GM18499 (cell line): ENCODE measurements around the gene NARF.
"Not testable (repeated sequence)": the region's sequence is repeated elsewhere in the genome, so short reads cannot be mapped to it uniquely, and the experiment has no call there.

Experiments
- ATAC-seq: cut with Tn5 transposase; IDR thresholded peaks from one replicate; pipeline ENCODE4 v1.9.1; 2021; ENCODE audit warnings: moderate number of reproducible peaks; ENCODE audit not compliant: insufficient read depth, unreplicated experiment

The NARF gene

DNA sequence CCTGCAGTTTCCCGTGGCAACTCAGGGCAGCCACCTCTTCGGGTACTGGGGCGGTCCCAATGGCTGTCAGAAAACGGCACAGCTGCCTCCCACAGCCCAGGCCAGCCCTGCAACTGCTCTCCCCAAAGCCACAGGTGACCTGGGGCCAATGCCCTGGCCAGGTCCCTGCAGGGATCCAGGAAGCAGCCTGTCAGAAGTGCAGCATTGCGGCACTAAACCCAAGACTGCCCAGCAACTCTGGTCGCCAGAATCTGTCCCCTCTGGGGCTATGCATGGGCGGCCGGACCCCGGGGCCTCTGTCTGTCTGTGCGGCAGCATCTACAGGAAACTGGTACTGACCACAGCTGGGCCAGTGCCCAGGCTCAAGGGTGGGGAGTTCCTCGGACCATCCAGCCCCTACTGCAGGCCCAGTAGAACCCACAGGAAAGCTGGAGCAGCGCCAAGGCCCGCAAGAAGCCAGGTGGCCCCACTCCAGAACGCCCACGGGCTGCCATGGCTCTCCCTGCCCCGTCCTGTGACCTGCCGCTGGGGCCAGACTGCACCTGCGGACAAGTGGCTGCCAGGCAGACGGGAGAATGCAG is 13.5 kb upstream of the NARF start:
- no peak for ATAC-seq

GRCh38 chr17:82445542-82445941 is 13.0 kb upstream of the NARF start:
- ATAC-seq, result no peak

- no peak for ATAC-seq
Observed at GRCh38 chr17:82446124-82446523, 12.4 kb upstream of the NARF start.

GRCh38 chr17:82446649-82447048 is 11.9 kb upstream of the NARF start:
- ATAC-seq, result no peak

DNA sequence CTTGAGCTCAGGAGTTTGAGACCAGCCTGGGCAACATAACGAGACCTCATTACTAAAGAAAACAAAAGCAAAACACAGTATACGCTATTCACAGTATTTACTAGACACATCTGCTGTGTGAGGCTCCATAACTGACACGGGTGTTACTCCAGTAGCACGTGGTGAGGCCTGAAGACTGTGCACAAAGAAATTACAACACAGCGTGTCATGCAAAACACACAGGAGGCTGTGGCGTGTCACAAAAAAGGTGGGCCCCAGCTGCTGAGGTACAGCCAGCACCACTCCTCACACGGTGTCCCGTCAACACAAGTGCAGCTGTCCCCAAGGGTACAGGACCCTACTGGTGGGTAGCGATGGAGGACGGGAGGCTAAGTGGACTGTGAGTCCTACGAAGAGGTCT is 10.7 kb upstream of the NARF start:
- ATAC-seq, result no peak

GRCh38 chr17:82449131-82449882 is 9.2 kb upstream of the NARF start:
- no peak for ATAC-seq

DNA sequence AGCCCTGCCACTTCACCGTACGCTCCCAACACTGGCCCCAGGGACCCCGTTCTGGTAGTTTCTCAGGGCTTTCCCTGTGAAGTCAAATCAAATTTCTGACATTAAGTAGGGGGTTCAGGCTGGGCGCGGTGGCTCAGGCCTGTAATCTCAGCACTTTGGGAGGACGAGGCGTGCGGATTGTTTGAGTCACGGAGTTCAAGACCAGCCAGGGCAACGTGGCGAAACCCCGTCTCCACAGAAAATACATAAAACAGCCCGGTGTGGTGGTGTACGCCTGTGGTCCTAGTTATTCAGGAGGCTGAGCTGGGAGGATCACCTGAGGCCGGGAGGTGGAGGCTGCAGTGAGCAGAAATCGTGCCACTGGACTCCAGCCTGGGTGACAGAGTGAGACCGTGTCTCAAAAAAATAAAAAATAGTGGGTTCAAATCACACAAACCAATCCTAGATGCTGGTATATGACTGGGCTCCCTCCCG is 8.6 kb upstream of the NARF start:
- no peak for ATAC-seq

DNA sequence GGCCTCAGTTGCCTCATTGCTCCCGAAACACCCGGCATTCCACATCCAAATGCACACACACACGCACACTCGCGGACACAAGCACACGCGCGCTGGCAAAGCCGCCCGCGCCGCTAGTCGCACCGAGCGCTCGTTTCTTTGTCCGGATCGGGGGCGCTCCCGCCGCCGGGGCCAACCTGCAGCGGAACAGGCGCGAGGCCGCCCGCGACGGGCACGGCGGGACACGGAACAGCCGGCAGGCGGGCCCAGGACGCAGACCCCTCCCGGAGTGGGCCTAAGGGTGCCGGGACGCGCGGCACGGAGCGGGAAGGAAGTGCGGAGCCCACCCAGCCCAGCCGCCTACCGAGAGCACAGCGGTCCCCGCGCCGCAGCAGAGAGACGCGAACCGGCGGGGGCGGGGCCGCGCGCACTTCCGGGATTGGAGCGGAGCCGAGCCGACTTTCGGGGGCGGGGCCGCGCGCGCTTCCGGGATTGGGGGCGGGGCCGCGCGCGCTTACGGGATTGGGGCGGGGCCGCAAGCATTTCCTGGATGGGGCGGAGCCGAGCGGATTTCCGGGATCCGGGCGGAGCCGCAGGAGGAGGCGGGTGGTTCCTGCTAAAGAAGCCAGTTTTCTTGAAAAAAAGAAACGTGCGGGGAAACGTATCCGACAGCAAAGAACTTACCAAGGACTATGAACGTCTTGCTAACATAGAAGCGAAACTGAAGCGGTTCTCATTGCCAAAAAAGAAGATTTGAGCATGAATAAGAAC is 8.0 kb upstream of the NARF start, which contains the start of gene CYBC1:
CYBC1 (minus strand) TSS at position 396 of the 750 bp plus-strand sequence. CDS start 1,498 bp downstream, outside the sequence.
- ATAC-seq, result no peak

DNA sequence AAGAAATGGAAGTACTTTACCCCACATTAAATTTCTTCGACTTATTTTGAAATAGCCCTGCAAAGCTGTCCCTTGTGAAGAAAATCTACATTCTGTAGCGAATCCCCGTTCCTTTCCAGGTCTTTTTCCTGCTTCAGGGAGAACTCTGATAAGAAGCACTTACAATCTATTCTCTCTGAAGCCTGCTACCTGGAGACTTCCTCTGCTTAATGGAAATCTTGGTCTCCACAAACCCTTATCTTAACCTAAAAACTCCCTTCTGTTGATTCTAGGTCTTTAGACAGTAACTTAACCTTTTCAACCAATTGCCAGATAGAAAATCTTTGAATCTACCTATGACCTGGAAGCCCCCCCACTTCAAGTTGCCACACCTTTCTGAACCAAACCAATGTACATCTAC is 6.4 kb upstream of the NARF start:
- no peak for ATAC-seq

GRCh38 chr17:82453151-82453550 is 5.4 kb upstream of the NARF start:
- not testable (repeated sequence) for ATAC-seq

GRCh38 chr17:82453706-82454105 is 4.8 kb upstream of the NARF start:
- not testable (repeated sequence) for ATAC-seq

- ATAC-seq, result no peak
Observed at GRCh38 chr17:82457073-82457928, 1.2 kb upstream of the NARF start.

DNA sequence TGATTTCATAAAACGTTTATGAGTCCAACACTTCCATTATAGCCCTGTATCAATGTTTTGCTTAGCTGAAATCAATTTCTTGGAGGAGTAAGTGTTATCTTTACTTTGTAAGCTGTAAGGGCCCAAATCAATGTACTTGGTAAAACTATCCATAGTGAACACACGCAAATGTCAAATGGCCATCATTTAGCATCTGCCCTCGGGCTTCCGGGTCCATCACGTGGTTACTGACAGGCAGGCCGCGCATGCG is 687 bp upstream of the NARF start:
- ATAC-seq, result no peak

- ATAC-seq, result no peak
Observed at GRCh38 chr17:82458885-82459424, 414 bp downstream of the NARF start.

DNA sequence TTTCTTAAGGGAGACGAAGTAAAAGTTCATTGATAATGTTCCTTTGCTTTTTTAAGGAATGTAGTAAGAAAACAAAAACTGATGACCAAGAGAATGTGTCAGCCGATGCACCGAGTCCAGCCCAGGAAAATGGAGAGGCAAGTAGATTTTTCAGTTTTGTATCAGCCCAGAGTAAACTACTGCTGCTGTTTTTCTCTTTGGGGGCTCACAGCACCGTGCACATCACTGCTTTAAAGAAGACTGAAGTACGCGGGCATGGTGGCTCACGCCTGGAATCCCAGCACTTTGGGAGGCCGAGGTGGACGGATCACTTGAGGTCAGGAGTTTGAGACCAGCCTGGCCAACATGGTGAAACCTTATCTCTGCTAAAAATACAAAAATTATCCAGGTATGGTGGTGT is 1.4 kb downstream of the NARF start:
- ATAC-seq, result not testable (repeated sequence)

DNA sequence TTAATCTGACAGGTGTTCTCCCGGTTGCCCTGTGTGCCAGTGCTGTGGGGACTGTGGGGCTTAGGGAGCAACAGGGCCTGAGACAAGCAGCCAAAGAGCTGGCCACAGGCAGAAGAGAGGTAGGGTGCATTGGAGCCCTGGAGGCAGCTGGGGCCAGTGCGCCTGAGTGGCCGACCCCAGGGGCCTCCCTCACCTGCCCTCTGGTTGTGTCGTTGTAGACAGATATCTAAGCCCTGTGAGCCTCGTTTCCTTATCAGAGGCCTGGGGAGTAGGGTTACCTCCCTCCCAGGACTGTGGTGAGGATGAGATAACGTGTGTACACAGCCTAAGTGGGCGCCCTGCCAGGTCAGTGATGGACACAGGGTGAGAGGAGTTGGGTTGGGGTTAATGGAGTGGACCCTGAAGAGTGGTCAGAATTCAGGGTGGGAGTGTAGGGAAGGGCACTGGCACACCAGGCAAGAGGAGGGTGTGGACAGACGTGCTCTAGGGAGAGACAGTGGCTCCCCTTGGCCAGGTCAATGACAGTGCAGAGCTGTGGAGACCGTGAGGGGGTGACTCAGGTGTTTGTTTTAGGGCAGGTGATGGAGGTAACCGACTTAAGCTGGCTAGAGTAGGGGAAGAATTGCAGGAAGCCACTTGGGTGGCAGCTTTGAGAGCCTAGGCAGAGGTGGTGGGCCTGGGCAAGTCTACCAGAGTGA is 3.4 kb downstream of the NARF start:
- no peak for ATAC-seq

DNA sequence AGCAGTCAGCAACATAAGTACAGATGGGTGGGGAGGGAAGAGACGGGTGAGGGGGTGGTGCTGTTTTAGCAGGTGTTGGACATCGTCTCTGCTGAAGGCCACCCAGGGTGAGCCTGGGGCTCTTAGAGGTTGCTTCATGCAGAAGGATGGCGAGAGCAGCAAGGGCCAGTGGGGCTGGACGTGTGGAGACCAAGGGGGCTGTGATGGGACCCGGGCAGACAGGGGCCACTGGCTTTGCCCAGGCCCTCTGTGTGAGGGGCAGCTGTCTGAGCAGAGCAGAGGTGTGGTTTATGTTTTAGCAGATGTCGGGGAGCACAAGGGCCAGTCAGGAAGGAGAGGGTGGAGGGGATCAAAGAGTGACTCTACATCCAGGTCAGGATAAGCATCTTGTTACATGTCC is 4.8 kb downstream of the NARF start:
- ATAC-seq, result no peak

- ATAC-seq, result no peak
Observed at GRCh38 chr17:82463925-82464566, 5.5 kb downstream of the NARF start.

- no peak for ATAC-seq
Observed at GRCh38 chr17:82464567-82464929, 6.0 kb downstream of the NARF start.
